GM12875 (cell line): ENCODE measurements around the gene MAT2A.

ENCODE experiments used
- H3K4me3 ChIP-seq: one replicate; pipeline ENCODE4 v1.5.1; 2011; ENCODE audit warnings: low read depth, low read length, control low read depth
- TF ChIP-seq, protein P1 (sequence below): IDR thresholded peaks from 2 replicates; pipeline ENCODE4 v1.5.1; 2011; ENCODE audit warnings: low read depth, mild to moderate bottlenecking, control low read depth, inconsistent platforms, low read length, moderate library complexity, borderline replicate concordance; ENCODE audit not compliant: insufficient read depth

Gene MAT2A

DNA sequence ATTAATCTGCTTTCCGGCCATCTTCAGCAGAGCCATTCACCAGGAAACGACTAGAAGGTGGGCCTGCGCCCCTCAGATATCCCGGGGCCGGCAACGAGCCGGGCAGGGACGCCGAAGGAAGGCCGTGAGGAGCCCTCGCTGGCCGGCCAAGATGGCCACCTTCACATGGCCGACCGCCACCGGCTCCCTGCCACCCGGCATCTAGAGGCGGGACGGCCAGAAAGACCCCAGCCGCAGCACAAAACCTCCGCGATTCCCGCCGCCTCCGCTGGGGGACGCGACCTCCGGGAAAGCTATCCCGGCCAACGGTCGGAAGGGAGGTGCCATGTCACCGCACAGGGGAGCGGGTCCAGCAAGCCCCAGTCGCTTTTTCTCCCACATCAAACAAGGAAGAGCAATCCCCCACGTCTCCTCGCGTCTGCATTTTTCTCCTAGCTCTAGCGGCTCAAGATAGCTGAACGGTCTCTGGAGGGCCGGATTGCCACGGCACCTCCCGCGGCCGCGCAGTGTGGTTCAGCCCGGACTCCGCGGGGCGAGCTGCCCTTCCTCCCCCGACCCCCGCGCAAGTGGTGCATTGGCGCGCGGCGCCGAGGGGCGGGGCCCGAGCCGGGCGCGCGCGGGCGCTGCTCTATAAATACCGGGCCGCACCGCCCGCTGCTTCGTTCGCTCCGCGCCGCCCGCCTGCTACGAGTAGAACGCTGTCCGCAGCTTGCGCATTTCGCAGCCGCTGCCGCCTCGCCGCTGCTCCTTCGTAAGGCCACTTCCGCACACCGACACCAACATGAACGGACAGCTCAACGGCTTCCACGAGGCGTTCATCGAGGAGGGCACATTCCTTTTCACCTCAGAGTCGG is at the start of gene MAT2A:
Gene MAT2A (plus strand): TSS at position 662 of the 854 bp plus-strand sequence. CDS start 120 bp downstream, at position 782.
- TF ChIP-seq, protein P1, sequence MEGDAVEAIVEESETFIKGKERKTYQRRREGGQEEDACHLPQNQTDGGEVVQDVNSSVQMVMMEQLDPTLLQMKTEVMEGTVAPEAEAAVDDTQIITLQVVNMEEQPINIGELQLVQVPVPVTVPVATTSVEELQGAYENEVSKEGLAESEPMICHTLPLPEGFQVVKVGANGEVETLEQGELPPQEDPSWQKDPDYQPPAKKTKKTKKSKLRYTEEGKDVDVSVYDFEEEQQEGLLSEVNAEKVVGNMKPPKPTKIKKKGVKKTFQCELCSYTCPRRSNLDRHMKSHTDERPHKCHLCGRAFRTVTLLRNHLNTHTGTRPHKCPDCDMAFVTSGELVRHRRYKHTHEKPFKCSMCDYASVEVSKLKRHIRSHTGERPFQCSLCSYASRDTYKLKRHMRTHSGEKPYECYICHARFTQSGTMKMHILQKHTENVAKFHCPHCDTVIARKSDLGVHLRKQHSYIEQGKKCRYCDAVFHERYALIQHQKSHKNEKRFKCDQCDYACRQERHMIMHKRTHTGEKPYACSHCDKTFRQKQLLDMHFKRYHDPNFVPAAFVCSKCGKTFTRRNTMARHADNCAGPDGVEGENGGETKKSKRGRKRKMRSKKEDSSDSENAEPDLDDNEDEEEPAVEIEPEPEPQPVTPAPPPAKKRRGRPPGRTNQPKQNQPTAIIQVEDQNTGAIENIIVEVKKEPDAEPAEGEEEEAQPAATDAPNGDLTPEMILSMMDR = peak; percentile 91
- H3K4me3 ChIP-seq = peak within 1 kb of the TSS; percentile 90

DNA sequence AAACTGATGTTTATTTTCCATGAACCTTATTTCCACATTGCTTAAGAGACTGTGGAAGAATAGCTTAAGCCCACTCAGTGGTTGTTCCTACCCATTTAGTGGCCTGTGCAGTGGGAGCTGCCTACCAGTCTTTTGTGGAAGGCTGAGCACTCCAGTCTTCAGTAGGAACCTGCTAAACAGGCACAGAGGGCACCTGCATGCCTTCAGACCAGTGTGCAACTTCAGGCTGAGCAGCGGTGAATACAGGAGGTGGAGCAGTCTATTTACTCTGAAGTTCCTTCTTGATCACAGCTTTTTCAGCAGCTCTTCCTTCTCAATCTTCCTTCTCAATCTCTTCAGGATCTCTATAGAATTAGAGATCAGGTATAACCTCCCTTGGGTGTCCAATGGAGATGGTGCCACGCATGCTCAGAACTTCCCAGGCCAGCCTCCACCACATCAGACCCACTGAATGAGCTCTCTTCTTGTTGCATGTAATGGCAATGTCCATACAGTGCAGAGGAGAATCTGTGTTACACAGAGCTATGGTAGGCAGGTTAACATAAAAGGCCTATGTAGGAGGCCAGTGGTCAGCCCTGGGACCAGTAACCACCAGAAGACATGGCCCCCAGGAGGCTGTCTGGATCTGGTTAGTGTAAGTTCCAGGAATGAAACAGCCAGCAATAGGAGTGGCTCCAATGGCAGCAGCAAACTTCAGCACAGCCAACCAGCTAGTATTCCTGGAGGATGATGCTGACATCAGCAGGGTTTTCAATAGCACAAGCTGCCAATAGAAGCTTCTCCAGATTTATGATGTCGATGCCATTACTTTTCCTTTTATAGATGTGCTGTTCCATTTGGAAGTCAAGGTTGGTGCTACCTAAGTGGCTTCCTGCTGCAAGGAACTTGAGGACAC is 47.9 kb upstream of the MAT2A start:
- H3K4me3 ChIP-seq = no peak overlapping the region
- TF ChIP-seq, protein P1 = no peak

DNA sequence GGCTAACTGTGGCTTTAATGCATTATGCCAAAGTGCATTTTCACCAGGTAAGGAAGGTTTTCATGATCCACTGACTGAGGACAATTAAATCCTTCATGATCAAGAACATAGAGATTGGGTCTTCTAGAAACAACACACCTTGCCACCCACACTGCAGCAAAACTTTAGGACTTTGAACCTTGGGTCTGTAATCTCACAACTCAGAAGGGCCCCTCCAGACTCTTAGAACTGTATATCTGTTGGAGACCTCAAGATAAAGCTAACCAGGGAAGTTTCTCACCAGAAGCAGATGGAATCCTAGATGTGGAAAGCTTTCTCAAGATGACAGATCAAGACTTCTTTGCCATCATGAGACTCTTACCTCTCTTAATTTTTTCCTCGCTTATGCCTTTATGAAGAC is 42.5 kb upstream of the MAT2A start:
- TF ChIP-seq, protein P1 = no peak
- H3K4me3 ChIP-seq = no peak overlapping the region

DNA sequence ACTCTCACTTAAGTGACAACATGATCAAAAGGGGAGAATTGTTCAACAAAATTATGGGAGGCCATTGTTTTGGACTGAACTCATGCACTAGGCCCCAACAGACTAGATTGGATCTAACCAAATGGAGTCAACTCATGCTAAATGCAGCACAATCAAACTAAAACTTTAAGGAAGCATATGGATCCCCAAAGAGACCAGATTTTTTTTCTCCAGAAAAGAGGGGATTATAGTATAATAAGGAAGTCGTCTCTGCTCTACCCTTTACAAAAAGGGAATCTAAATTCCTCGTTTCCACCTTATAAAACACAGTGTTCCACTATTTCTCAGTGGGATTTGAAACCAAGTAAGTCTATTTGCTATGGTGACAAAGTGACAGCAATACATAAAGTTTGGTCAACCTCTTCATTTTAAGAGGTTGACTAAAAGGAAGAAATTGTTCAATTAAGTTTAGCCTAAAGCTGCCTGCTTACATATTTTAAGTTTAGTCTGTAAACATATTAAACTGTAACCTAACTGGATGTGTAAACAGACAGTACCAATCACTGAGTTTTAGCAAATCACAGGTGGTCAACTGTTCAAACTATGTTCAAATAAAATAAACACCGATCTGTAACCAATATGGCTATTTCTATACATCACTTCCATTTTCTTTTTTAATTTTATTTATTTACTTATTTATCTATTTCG is 40.9 kb upstream of the MAT2A start:
- TF ChIP-seq, protein P1 = no peak
- no peak overlapping the region for H3K4me3 ChIP-seq

DNA sequence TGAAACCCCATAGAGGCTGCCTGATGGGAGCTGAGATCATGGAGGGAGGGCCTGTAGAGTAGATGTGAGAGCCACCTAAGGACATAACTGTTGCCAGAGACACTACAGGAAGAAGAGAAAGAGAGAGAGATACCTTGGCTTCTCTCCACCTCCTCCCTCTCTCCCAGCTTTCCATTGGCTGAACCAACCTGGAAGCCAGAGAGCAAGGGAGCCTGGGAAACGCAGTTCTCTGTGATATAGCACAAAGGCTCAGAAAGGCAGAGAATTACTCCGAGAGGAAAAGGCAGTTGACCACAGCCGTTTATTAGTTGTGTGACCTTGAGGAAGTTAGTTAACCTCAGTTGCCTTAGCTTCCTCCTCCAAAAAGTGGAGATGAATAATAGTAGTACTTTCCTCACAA is 37.7 kb upstream of the MAT2A start:
- H3K4me3 ChIP-seq = no peak overlapping the region
- TF ChIP-seq, protein P1 = no peak

DNA sequence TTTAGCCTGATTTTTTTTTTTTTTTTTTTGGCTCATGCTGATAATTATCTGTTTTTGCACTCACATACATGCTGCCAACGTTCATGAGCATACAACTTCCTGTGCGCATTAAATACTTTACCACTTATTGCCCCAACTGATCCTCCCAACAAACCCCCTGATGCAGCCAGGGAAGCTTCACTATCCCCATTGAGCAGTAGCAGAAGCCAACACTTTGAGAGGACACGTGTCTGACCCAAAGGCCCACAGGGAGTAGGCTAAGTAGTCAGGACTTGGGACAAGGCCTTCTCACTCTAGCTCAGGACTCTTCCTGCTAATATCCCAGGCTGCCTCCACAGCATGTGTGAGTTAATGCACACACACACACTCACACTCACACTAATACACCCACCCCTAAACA is 36.2 kb upstream of the MAT2A start:
- TF ChIP-seq, protein P1 = no peak

More for the DNA sequence above, 36.2 kb upstream of the MAT2A start:
- H3K4me3 ChIP-seq = no peak overlapping the region
